Forelimb muscle (tissue), 1 donor: ENCODE data around the gene KCNH2. TPM values are rescaled to one million over a fixed set of nuclear protein-coding genes. Genes with fewer than 3 reads are reported as not detected.

ENCODE experiments used
- DNase-seq: peaks from one replicate; pipeline ENCODE4 v3.0.0-alpha.2; 2013; ENCODE audit warnings: low read depth
- polyA plus RNA-seq: library from polyadenylated mRNA; unstranded; fragments of 120-200 nt; gene quantifications from one replicate; pipeline ENCODE4 v1.2.1, GENCODE V29; 2013; ENCODE audit not compliant: insufficient read length

The KCNH2 gene
- polyA plus RNA-seq, 1 donor: 24.5 TPM

DNA sequence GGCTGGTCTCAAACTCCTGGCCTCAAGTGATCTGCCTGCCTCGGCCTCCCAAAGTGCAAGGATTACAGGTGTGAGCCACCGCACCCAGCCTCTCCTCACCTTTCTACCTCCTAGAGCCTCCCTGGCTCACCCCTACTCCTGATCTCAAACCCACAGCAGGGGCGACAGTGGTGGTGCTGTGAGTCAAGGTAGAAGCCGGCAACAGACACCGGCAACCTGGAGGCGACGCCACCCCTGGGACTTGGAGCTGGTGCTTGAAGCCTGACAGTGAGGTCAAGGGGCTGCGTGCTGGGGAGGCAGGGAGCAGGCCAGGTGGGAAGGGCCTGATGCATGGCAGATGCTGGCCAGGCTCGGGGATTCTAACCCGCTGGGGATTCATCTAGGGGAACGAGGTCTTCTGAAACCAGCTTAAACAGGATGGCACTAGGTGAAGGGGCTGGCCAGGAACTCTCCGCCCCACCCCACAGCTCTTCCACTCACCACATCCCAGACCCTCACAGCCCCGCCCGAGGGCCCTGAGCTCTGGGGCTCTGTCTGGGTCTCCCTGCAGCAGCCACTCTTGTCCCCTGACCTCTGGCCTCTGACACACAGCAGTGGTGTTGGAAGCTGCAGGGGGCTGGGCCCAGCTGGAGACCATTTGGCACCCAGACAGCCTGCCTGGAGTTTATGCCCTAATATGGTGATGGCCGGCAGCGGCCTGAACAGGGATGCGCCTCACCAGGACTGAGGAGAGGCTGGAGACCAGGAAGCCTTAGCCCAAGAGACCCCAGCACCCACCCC is 16.4 kb downstream of the KCNH2 start:
- DNase-seq: no peak

DNA sequence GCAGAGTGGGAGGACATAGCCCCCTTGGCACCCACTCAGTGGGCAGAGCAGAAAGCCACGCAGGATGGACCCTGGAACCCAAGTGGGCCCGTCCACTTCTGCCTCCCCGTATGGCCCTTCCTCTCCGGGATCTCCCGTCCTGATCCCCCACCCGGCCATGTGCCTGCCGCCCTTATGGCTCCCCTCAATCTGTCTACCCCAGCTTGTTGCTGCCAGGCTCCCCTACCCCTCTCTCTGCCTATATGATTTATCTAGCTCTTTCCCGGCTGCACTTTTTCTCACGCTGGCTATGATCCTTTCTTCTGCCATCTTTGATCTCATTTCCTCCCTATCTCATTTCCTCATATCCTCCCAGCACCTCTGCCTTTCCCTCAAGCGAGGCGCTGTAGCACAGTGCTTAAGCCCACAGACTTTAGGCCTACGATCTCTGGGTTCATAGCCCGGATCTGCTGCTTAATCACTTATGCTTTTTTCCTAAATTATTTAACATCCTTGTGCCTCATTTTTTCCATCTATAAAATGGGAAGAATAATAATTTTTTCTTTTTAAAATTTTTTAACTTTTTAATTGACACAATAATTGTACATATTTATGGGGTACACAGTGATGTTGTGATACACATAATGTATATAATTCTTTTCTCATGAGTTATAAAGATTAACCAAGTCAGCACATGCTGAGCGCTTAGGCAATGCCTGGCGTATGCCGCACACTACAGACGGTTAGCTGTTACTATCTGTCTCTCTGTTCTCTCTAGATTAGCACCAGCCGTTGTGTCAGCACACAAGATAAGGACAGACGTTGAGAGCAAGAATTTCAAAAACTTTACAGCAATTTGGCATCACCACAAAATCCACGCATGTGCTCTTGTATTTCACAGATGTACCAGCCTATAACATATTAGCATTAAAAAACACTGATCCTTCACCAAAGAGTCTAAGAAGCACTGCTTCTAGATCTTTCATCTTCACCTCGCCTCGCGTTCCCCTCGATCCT is 18.1 kb downstream of the KCNH2 start:
- no peak for DNase-seq

DNA sequence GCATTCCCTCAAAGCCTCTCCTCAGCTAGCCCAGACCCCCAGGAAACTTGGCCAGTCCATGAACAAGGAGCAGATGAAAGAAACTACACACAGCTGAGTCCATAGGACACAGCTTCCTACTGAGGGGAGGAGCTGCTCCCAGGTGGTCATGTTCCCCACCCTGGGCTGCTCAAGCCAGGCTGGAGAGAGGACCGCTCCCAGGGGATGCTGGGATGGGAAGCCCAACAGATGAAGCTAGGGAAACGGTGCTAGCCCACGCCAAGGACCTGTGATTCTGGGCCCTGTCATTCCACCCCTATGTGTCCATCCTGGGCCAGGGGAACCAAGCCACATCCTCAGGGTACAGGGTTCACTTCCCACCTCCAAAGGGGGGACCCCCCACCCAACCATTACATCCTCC is 19.0 kb downstream of the KCNH2 start:
- DNase-seq: no peak

DNA sequence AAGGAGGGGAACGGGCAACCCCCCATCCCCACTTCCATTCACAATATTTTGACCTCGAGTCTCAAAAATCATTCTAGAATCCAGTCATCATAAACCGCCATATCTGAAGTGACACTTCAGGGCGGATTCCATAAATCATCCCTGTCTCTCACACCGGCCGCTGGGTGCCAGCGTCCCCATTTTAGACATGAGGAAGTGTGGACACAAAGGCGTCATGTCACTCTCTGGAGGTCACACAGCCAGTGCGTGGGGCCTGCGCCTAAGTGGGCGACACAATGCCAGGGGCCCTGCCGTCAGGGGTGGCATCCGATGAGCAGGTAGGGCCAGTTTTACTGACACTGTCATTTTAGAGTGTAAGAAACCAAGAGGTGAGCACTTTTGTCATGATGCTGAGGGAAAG is 19.5 kb downstream of the KCNH2 start:
- no peak for DNase-seq

DNA sequence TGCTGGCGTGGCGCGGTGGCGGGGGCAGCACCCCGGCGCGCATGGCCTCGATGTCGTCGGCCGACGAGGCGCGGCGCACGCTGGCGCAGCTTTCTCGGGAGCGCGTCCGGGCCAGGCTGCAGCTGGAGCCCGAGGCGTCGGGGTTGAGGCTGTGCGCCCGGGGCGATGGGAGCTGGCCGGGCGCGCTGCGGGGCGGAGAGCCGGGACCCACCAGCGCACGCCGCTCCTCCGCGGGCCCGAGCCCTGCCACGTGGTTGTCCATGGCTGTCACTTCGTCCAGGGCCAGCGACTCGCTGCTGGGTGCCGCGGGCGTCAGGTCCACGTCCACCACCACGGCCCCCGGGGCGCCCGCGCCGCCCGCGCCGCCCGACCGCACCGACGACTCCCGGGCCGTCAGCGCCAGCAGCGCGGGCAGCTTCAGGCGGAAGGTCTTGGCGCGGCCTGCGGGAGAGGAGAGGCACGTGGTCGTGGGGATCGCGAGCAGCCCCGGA is 20.0 kb downstream of the KCNH2 start:
- DNase-seq: no peak

DNA sequence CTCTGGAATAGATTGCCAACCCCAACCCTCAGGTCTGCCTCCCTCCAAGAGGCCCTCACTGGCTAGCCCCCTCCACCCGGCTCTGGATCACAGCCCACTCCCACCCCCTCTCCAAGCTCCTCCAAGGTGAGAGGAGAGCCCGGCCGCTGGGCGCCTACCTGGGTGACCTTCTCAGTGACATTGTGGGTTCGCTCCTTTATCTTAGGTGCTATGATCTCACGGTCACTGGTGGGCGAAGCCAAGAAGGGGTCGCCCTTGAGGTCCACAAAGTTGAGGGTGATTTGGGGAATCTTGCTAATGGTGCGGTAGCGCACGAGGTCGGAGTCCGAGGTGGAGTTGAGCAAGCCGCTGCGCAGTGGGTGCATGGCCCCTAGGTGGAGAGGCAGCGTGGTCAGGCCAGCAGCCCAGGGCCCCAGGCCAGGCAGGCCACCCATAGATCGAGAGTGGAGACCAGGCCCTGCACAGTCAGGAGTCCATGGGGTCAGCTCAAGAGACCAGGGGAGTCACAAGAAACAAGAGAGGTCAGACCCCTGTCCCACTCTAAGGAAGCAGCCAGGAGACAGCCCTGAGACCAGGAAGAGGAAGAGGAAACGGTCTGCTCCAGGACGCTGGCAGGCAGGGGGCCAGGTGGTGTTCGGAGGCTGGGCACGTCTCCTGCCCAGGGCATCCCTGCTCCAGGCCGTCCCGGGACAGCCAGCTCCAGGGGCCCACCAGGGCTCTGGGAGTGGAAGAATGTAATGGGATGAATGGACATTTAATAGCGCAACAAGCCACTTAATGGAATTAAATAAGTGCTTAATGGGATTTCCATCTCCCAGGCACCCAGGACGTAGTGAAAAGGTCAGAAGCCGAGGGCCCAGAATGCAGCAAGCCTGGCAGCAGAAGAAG is 20.7 kb downstream of the KCNH2 start:
- DNase-seq: no peak

DNA sequence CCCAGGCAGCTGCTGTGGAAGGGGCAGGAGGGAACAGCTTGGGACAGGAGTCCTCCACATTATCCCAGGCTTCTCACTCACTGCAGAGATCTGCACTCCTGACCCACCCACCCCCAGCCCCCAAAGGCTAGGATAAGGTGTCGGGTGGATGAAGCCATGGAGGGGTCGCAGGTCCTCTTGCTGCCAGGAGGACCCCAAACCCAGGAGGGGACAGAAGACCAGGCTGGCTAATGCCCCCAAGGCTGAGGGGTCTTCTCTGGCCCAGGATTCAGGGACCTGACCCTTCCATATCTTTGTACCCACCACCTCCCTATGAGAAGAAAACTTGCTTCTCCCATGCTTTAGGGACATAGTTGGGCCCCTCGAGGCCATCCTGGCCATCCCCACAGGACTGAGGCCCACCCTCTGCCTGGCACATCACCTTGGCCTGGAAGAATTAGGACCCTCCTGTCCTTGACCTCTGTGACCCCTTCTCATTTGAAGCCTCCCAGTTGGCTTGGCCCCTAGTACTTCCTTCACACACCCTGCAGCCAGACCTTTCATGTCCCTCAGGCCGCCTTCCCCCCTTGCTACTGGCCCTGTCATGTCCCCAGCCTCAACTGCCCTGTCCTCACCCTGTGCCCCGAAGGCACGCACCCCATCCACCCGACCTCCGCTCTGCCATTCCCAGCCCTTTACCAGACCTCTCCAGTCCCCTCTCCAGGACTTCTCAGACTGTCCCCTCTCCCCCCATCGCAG is 21.6 kb downstream of the KCNH2 start:
- DNase-seq: no peak

DNA sequence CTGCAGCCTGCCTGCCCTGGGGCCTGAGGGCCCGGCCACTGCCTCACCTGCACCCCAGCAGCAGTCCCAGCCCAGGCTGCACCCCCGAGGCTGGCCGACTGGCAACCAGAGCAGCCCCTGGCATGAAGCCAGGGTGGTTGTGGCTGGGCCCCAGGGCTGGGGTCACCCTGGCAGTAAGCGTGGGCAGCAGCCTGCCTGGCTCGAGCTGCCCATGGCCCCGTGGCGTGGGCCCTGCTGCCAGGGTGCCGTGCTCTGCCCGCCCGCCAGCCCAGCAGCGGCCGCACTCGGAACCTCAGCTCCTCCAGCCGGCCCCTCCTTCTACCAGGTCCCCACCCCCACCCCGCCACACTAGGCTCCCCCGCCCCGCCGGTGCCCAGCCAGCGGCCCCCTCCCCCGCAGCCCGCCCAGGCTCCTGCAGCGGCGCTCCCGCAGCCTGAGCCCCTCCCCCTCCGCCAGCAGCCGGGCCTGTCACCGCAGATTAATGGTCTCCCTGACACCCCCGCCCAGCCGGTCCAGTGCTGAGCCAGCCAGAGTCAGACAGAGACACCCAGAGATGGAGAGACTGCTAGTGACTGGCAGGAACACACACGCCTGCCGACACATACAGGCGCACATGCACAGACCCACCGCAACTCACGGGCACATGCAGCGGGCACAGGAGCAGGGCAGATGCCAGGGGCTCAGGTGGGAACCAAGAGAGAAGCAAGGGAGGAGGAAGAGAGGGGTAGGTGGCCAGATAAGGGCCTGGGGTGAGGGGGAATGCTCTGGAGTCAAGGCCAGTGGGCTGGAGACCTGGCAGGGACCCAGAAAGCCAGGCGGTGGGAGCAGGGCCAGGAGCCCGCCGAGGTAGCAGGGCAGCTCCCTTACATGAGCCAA is 22.4 kb downstream of the KCNH2 start:
- no peak for DNase-seq

DNA sequence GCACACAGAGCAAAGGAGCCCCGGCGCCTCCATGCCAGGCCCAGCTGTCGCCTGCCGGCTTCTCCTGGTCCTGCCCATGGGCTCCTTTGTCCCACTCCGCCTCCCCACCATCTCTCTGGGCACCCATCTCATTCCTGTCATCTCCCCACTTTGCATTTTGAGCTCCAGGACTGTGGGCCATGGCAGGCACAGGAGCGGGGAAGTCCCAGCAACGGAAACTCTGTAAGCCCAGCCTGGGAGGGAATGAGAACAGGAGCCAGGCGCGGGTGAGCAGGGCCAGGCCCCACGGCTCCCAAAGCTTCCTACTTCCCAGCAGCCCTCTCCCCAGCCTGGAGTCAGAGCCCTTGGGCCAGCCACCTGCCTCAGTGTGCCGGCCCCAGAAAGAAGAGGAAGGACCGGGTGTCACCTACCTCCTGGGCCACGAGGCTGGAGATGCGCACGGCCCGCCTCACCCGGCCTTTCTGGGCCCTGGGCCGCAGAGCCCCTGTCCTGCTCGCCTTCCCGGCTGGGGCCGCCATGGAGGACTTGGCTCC is 23.1 kb downstream of the KCNH2 start:
- no peak for DNase-seq

DNA sequence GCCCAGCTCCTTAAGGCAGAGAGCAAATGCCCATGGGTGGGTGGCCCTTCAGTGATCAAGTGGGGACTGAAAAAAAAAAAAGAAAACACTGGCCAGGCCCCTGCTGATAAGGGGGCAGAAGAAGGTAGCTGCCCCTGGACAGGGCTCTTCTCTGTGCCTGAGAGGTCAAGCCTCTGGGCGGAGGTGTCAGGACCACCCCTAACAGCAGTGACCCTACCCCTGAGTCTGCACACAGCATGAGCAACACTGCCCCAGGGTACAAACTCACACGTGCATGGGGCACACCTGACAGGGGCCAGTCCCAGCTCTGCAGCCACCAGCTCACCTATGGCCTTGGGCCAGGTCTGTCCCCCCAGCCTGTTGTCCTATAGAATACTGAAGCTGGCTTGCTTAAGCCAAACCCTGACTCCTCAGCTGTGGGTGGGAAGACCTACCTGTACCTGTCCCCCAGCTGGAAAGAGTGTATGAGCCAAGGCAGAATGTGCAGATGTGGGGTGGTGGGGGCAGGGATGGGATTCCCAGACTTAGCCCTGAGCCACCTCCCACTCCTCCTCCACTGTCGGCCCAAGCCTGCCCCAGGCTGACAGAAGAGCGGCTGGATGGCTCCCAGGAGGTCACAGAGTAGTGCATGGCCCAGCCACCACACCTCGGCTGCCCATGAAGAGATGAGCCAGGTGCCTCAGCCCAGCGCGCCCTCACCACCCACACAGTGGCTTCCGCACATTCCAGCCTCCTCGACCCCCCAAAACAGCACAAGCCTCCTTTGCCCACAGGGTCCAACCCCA is 23.7 kb downstream of the KCNH2 start:
- DNase-seq: no peak

DNA sequence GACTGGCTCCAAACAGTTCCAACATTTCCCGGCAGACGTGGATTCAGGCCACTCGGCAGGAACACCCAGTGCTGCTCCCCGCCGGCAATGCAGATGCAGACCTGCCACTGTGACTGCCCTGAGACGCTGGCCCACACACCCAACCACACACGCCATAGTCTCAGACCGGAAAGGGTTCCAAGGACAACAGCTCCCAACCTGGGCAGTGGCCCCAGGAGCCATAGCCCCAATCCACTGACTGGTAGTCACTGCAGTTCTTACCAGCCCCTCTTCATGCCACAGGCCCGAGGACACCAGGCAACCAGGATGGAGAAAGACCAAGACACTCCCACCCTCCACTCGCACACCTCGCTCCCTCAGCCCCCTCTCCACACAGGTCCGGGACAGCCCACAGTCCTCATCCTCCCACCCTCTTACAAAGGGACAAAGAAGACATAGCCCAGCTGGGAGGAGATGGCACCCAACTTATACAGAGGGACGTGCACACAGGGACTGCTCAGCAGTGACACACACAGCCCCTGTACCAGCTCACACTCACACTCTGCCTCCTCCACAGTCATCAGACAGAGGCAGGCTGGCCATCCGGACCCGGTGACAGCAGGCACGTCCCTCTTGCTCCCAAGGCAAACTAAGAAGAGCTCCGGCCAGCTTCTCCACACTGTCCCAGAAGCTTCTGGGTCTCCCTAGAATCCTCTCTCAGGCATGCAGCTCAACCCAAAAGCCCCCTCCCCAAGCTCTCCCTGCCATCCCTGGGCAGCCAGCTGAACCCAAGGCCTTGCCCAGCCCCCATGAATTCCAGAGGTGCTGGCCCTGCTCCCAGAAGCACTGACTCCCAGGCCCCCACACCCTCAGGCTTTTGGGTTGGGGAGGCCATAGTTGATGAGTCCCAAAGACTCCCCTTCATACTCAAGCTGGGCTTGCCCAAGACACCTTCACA is 24.8 kb downstream of the KCNH2 start:
- DNase-seq: no peak

DNA sequence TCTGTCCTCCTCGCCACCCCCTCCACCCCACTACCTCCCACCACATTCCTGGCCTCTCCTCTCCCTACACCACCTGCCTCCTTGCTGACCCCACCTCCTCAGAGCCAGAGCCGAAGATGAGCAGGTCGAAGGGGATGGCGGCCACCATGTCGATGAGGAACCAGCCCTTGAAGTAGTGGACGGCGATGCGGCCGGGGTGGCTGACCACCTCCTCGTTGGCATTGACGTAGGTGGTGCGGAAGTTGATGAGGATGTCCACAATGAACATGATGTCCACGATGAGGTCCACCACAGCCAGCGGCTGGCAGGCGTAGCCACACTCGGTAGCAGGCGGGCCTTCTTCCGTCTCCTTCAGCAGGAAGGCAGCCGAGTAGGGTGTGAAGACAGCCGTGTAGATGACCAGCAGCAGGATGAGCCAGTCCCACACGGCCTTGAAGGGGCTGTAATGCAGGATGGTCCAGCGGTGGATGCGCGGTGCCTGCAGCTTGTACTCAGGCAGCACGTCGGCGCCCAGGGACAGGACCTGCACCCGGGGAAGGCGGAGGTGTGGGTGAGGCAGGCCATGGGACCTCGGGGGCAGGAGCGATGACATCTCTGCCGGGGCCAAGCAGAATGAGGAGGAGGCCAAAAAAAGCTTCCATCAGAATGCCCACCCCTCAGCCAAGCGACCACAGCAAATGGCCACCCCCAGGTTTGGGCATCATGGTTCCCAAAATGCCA is 25.6 kb downstream of the KCNH2 start:
- no peak for DNase-seq

DNA sequence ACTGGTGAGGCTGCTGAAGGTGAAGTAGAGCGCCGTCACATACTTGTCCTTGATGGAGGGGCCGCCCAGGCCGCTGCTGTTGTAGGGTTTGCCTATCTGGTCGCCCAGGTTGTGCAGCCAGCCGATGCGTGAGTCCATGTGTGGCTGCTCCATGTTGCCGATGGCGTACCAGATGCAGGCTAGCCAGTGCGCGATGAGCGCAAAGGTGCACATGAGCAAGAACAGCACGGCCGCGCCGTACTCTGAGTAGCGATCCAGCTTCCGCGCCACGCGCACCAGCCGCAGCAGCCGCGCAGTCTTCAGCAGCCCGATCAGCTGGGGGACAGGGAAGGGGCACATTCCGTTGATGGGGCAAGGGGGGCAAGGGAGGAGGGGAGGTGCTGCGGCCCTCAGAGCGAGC is 26.6 kb downstream of the KCNH2 start:
- no peak for DNase-seq

DNA sequence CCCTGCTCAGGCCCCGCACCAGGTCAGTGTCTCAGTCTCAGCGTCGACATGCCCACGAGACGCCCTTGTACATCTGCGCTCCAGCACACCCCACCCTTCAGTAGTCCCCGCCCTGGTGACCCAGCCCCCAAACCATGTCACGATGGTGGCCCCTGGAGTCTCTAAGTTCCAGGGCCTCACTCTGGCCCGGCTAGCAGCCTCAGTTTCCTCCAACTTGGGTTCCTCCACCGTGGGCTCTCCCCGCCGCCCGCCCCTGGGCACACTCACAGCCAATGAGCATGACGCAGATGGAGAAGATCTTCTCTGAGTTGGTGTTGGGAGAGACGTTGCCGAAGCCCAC is 27.0 kb downstream of the KCNH2 start:
- DNase-seq: no peak

DNA sequence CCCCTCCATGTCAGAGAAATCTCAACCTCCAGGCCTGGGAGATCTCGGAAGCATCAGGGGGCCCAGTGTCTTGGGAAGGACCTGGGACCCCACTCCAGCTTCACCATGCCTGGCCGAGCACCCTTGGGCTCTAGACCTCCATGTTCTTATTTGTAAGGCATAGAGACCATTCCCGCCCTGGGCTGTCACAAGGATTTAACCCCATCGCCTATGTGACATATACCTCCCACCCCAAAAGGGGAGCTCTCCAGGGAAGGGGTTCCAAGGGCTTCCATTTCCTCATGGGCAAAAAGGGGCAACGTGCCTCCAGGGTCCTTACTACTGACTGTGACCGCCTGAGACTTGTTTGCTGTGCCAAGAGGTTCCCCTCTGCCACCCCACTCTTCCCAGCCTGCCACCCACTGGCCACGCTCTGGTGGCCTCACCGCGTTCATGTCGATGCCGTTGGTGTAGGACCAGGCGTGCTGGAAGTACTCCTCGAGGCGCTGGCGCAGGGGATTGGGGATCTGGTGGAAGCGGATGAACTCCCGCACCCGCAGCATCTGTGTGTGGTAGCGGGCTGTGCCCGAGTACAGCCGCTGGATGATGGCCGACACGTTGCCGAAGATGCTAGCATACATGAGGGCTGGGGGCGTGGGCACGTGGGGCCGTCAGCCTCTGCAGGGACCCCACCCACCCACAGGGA is 27.5 kb downstream of the KCNH2 start:
- no peak for DNase-seq

DNA sequence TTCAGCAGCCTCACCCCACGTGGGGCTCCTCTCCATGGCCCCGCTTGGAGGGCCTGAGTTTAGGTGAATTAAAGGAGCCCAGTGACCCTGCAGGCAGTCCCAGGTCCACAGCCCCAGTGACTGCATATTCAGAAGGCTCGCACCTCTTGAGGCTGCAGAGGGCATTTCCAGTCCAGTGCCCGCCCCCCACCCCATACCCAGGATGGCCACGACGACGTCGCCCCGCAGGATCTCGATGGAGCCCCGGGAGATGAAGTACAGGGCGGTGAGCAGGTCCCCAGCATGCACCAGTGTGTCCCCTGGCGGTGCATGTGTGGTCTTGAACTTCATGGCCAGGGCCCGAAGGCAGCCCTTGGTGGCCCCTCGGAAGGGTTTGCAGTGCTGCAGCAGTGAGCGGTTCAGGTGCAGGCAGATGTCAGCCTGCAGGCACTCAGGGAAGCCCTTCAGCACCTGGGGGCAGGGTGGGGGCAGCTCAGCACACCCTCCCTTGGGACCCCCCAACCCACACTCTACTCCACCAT is 28.1 kb downstream of the KCNH2 start:
- no peak for DNase-seq
